ENCODE measurements around the gene OBP2A.

OBP2A gene

GRCh38 chr9:135552021-135552697 lies 6.2 kb downstream of the OBP2A start:
- DNase-seq (ENCODE audit: low read depth): no peak

GRCh38 chr9:135552698-135553171 lies 6.8 kb downstream of the OBP2A start:
- DNase-seq (ENCODE audit: low read depth): no peak

GRCh38 chr9:135554718-135555117 lies 8.8 kb downstream of the OBP2A start:
- no peak for DNase-seq (ENCODE audit: low read depth)

- DNase-seq (ENCODE audit: low read depth): no peak
Observed at GRCh38 chr9:135555203-135555602, 9.3 kb downstream of the OBP2A start.

- no peak for DNase-seq (ENCODE audit: low read depth)
Observed at GRCh38 chr9:135555910-135556309, 10.0 kb downstream of the OBP2A start.

GRCh38 chr9:135559606-135560005 lies 13.7 kb downstream of the OBP2A start:
- DNase-seq (ENCODE audit: low read depth): no peak

- no peak for DNase-seq (ENCODE audit: low read depth)
Observed at GRCh38 chr9:135561391-135562234, 15.7 kb downstream of the OBP2A start, which contains the start of gene PAEP. Gene PAEP (plus strand): TSS chr9:135561756.

GRCh38 chr9:135562235-135562745 lies 16.4 kb downstream of the OBP2A start:
- DNase-seq (ENCODE audit: low read depth): no peak

- DNase-seq (ENCODE audit: low read depth): no peak
Observed at GRCh38 chr9:135563039-135563476, 17.1 kb downstream of the OBP2A start.

GRCh38 chr9:135563858-135564257 lies 17.9 kb downstream of the OBP2A start:
- DNase-seq (ENCODE audit: low read depth): no peak

GRCh38 chr9:135565141-135565628 lies 19.3 kb downstream of the OBP2A start:
- DNase-seq (ENCODE audit: low read depth): no peak

GRCh38 chr9:135565636-135566035 lies 19.7 kb downstream of the OBP2A start:
- no peak for DNase-seq (ENCODE audit: low read depth)

GRCh38 chr9:135566552-135566951 lies 20.6 kb downstream of the OBP2A start:
- DNase-seq (ENCODE audit: low read depth): no peak

- no peak for DNase-seq (ENCODE audit: low read depth)
Observed at GRCh38 chr9:135567311-135567710, 21.4 kb downstream of the OBP2A start.

GRCh38 chr9:135568026-135568425 lies 22.1 kb downstream of the OBP2A start:
- no peak for DNase-seq (ENCODE audit: low read depth)

GRCh38 chr9:135570456-135570855 lies 24.5 kb downstream of the OBP2A start:
- no peak for DNase-seq (ENCODE audit: low read depth)

- DNase-seq (ENCODE audit: low read depth): no peak
Observed at GRCh38 chr9:135572233-135572632, 26.3 kb downstream of the OBP2A start.

- DNase-seq (ENCODE audit: low read depth): no peak
Observed at GRCh38 chr9:135573124-135573523, 27.2 kb downstream of the OBP2A start.

- DNase-seq (ENCODE audit: low read depth): no peak
Observed at GRCh38 chr9:135574331-135574730, 28.4 kb downstream of the OBP2A start.

GRCh38 chr9:135574943-135575342 lies 29.0 kb downstream of the OBP2A start:
- DNase-seq (ENCODE audit: low read depth): no peak

- DNase-seq (ENCODE audit: low read depth): no peak
Observed at GRCh38 chr9:135575995-135576631, 30.2 kb downstream of the OBP2A start.

GRCh38 chr9:135577256-135577655 lies 31.3 kb downstream of the OBP2A start:
- DNase-seq (ENCODE audit: low read depth): no peak

Data from stimulated activated CD8-positive, alpha-beta memory T cell treated with anti-CD3 and anti-CD28 coated beads, Interleukin-15, amount 100 ng/mL, for 24 hours (primary cell).